OCI-LY3 (cell line): ENCODE measurements around the gene SUPT3H.

Source experiments
- H2AFZ ChIP-seq: fragments of 200-600, 300-600 bp; shearing (Covaris generic); 2 replicates; pipeline ENCODE4 v1.6.0; 2014; ENCODE audit warnings: antibody characterized with exemption, low read depth, low read length
- H3K27ac ChIP-seq: fragments of 200-600, 300-600 bp; sonication (generic); 2 replicates; pipeline ENCODE4 v1.5.1; 2014; ENCODE audit warnings: mild to moderate bottlenecking, low read length, moderate library complexity, mixed read lengths
- H3K27me3 ChIP-seq: fragments of 200-600, 300-600 bp; sonication (generic); 2 replicates; pipeline ENCODE4 v1.6.1; 2014; ENCODE audit warnings: low read depth, low read length, mixed read lengths
- H3K36me3 ChIP-seq: fragments of 200-600, 300-600 bp; sonication (generic); replicated peaks from 2 replicates; pipeline ENCODE3; 2014; ENCODE audit warnings: low read depth, low read length, mixed read lengths
- H3K4me1 ChIP-seq: fragments of 300-600, 200-600 bp; sonication (generic); 2 replicates; pipeline ENCODE4 v1.6.1; 2014; ENCODE audit warnings: low read length, mixed read lengths
- H3K4me2 ChIP-seq: fragments of 200-600, 300-600 bp; sonication (generic); 2 replicates; pipeline ENCODE4 v1.6.1; 2014; ENCODE audit warnings: low read length, mixed read lengths
- H3K4me3 ChIP-seq: fragments of 300-600, 200-600 bp; sonication (generic); 2 replicates; pipeline ENCODE4 v1.5.1; 2014; ENCODE audit warnings: antibody characterized with exemption, mild to moderate bottlenecking, low read length, moderate library complexity
- H3K79me2 ChIP-seq: fragments of 300-600, 200-600 bp; shearing (Covaris generic); 2 replicates; pipeline ENCODE4 v1.6.1; 2014; ENCODE audit warnings: mild to moderate bottlenecking, low read length, mixed read lengths
- H3K9ac ChIP-seq: fragments of 300-600, 200-600 bp; shearing (Covaris generic); 2 replicates; pipeline ENCODE4 v1.6.0; 2014; ENCODE audit warnings: mild to moderate bottlenecking, low read length, moderate library complexity
- H3K9me3 ChIP-seq: fragments of 200-600, 300-600 bp; shearing (Covaris generic); 2 replicates; pipeline ENCODE4 v1.6.1; 2014; ENCODE audit warnings: low read length, mixed read lengths; ENCODE audit not compliant: insufficient read depth
- H4K20me1 ChIP-seq: fragments of 200-600, 300-600 bp; sonication (generic); 2 replicates; pipeline ENCODE4 v1.6.1; 2016; ENCODE audit warnings: low read length, mixed read lengths; ENCODE audit not compliant: insufficient read depth
- CTCF ChIP-seq: fragments of 200-600, 300-600 bp; sonication (generic); IDR thresholded peaks from 2 replicates; pipeline ENCODE4 v1.5.1; 2014; ENCODE audit warnings: antibody characterized with exemption, low read length, low read depth
- EZH2phosphoT487 ChIP-seq: fragments of 200-600 bp; shearing (Covaris generic); IDR thresholded peaks from 2 replicates; pipeline ENCODE4 v1.6.1; 2018; ENCODE audit warnings: antibody characterized with exemption, mixed run types, low read depth

Gene SUPT3H

GRCh38 chr6:45038226-45038625, 339.5 kb downstream of the SUPT3H start:
- H3K27ac ChIP-seq: no peak overlapping the region
- no peaks in the 10 kb centered on the region for H3K79me2 ChIP-seq
- no peaks in the 10 kb centered on the region for H3K27me3 ChIP-seq
- H3K36me3 ChIP-seq: no peaks in the 10 kb centered on the region
- no peak overlapping the region for H3K4me3 ChIP-seq
- no peak overlapping the region for H3K9ac ChIP-seq
- H3K4me1 ChIP-seq: peaks cover 4% of the 10 kb centered on the region; the same call in 1 of the 2 replicates
- TF ChIP-seq CTCF: no peak
- TF ChIP-seq EZH2phosphoT487: no peak
- no peak overlapping the region for H3K4me2 ChIP-seq
- no peaks in the 10 kb centered on the region for H4K20me1 ChIP-seq
- no peaks in the 10 kb centered on the region for H3K9me3 ChIP-seq
- H2AFZ ChIP-seq: no peak overlapping the region

DNA sequence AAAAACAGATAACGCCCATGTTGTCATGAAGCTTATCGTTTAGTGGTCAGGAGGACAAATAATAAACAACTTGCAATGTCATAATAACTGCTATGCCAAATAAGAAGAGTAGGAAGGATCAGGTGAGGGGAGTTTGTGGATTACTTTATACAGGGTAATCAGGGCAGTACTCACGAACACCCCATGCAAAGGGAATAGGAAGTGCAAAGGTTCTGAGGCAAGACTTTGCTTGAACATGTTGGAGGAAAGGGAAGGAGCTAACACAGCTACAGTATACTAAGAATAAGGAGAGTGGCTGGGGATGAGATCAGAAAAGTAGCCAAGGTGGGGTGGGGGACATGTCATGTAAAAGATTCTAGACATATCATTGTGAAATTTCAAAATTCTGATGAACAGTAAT, 341.6 kb downstream of the SUPT3H start:
- no peaks in the 10 kb centered on the region for H3K79me2 ChIP-seq
- no peaks in the 10 kb centered on the region for H3K36me3 ChIP-seq
- no peak overlapping the region for H2AFZ ChIP-seq
- H3K27me3 ChIP-seq: no peaks in the 10 kb centered on the region
- H4K20me1 ChIP-seq: no peaks in the 10 kb centered on the region
- H3K9me3 ChIP-seq: no peaks in the 10 kb centered on the region
- H3K4me3 ChIP-seq: no peak overlapping the region
- peaks cover 16% of the 10 kb centered on the region for H3K4me1 ChIP-seq
- no peak overlapping the region for H3K9ac ChIP-seq
- no peak overlapping the region for H3K4me2 ChIP-seq
- H3K27ac ChIP-seq: no peak overlapping the region
- no peak for TF ChIP-seq EZH2phosphoT487
- no peak for TF ChIP-seq CTCF

GRCh38 chr6:45032426-45032825, 345.3 kb downstream of the SUPT3H start:
- Histone ChIP-seq H3K9ac (no peak overlapping the region), H3K4me3 (no peak overlapping the region), H3K27me3 (no peaks in the 10 kb centered on the region), H4K20me1 (no peaks in the 10 kb centered on the region), H2AFZ (no peak overlapping the region), H3K36me3 (peaks cover 6% of the 10 kb centered on the region), H3K4me2 (no peak overlapping the region), H3K27ac (no peak overlapping the region), H3K4me1 (peaks cover 13% of the 10 kb centered on the region), H3K79me2 (no peaks in the 10 kb centered on the region), H3K9me3 (peaks cover 8% of the 10 kb centered on the region; the same call in 1 of the 2 replicates)
- TF ChIP-seq EZH2phosphoT487 (no peak), CTCF (no peak)

GRCh38 chr6:45031601-45032000, 346.1 kb downstream of the SUPT3H start:
- H3K4me3 ChIP-seq: no peak overlapping the region
- H3K4me2 ChIP-seq: peak overlapping the region; percentile 25
- H3K9me3 ChIP-seq: peaks cover 11% of the 10 kb centered on the region; the same call in 1 of the 2 replicates
- peaks cover 19% of the 10 kb centered on the region for H3K4me1 ChIP-seq
- H4K20me1 ChIP-seq: no peaks in the 10 kb centered on the region
- H3K27me3 ChIP-seq: no peaks in the 10 kb centered on the region
- no peak overlapping the region for H2AFZ ChIP-seq
- H3K27ac ChIP-seq: no peak overlapping the region
- no peak for TF ChIP-seq CTCF
- no peak for TF ChIP-seq EZH2phosphoT487
- H3K9ac ChIP-seq: no peak overlapping the region
- H3K79me2 ChIP-seq: no peaks in the 10 kb centered on the region
- H3K36me3 ChIP-seq: peaks cover 10% of the 10 kb centered on the region
